Globus pallidus (tissue), 1 donor: ENCODE measurements around the gene SPAG16.
A peak's percentile ranks its signal among the peaks of the same experiment; 100 is the strongest.

ENCODE experiments used
- DNase-seq: peaks from one replicate; pipeline ENCODE4 v3.0.0-alpha.2; 2015; ENCODE audit warnings: low spot score

SPAG16 gene

DNA sequence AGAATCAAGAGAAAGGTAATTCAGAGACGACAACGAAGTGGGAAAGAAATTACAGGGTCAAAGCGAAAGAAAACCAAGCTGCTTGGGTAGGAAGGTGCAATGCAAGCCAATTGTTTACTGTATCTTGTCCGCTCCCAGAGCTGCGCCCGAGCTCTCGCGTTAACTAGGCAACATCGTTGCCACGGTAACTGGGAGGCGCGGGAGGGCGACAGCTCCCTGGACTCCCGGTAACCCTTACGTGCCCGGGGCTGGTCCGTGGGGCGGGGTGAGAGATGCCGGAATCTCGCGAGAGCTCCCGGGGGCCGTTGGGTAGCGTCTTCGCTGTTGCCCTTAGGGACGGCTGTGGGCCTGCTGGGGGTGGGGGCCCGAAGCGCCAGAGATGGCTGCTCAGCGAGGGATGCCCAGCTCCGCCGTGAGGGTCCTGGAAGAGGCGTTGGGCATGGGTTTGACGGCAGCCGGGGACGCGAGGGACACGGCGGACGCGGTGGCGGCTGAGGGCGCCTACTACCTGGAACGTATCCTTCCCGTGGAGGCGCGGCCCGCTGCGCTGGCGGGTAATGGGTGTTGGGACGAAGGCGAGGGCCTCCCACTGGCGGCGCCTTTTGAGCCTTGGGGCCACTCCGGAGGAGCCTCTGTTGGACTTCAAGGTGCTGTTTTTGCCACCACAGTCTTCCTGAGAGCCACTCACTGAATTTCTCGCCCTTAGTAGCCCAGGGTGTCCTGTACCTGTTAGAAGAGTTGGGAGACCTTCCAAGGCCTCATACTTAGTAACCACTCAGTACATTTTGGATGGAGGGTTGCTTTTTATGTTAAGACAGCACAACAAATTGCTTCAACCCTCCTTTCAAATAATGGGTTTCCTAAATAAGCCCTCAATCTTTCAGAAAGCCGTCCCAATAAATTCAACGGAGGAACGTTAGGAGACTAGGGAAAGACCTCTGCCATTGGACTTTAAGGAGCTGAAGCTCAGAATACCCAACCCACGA lies at the start of gene SPAG16:
TSS of gene SPAG16 (plus strand) at position 360 of the 986 bp plus-strand sequence.
- DNase-seq = peak; percentile 95

DNA sequence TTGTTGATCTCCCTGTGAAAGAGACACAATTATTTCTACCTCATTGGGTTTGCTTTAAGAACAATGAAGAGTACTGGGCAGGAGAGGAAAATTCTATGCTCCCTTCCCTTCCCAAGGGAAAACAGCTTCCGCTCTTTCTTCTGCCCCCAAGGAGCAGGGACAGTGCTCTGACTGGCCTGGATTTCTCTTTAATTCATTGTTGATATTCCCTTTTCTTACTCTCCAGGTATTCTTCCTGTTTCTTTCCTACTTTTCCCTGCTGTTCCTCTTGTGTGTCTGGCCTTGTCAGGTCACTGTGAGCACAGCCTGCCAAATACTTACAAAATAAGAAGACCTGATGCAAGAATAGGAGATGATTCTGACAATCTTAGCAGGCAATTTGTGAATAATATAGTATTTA lies 49.6 kb upstream of the SPAG16 start:
- no peak for DNase-seq

DNA sequence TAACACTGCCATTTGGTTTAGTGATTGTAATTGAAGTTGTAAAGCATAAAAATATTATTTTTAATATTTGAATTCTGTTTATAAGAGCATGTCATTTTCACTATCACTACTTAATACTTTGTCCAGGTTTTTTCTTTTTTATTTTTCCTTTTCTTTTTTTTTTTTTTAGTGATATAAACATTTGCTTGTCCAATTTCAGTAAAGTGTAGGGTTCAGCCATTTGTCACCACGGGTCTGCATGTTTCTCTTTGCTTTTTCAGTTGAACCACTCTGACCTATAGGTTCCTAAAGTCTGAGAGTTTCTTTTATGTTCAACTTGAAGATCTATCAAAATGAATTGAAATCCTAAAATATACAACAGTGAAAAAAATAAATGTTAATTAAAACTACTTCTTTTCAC lies 48.5 kb upstream of the SPAG16 start:
- DNase-seq = no peak

DNA sequence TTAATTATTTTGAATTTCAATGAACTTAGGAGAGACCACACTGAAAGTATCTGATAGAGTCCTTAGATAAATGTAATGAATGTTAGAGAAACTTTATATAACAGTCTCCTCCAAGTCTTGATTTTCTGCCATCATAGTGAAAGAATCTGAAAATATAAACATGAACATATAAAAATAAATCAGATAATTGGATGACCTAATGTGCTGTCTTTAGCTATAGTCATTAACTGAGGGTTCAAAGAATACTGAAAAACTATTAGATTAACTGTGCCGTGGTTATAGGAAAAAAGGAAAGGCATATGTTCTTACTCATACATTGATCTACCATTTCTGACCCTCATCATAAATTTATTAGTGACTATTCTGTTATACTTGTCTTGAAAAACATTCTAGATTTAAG lies 47.0 kb upstream of the SPAG16 start:
- DNase-seq = no peak

DNA sequence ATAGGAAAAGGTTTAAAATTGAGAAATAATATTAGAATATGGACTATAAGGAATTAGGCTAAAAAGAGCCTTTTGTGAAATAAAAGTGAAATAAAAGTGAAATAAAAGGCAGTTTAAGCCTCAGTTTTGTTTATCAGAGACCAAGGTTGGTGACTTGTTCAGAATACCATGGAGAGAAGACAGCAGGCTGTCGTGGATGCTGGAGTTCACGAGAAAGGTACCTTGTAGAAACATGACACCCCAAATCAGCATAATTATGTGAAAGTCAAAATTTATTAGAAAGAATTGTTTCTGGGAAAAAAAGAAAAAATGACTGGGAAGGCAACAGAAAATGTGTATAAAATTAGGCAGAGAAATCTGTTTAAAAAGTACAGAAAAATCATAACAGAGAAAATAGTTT lies 46.5 kb upstream of the SPAG16 start:
- DNase-seq = no peak

DNA sequence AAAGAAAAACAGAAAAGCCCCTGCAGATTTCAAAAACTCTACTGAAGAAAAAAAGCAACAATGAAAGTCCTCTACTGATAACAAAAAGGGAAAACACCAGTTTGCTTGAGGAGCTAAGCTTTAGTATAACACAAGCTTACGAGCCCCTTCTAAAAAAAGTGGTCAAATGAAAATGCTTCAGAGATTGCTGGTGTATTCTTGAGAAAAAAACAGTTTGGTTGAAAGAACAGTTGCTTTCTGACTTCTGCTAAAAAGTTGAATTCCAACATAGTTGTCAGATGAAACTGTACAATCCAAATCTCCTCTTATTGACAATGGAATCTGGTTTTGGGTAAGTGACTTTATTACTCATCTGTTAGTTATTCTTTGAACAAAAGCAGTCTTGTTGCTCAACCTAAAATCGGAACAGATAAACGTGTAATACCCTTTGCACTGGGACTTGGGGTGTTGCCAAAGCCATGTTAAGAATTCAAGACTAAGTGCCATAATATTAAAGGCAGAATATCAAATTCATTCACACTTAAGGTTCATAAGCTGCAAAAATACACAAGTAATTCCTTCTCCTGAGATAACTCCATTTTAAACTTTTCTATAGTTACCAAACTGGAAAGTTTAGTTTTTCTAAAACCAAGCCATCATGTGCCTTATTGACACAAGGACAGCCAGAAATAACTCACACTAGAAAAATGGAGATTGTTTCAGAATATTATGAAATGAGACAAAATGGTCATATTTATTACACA lies 45.3 kb upstream of the SPAG16 start:
- DNase-seq = no peak

DNA sequence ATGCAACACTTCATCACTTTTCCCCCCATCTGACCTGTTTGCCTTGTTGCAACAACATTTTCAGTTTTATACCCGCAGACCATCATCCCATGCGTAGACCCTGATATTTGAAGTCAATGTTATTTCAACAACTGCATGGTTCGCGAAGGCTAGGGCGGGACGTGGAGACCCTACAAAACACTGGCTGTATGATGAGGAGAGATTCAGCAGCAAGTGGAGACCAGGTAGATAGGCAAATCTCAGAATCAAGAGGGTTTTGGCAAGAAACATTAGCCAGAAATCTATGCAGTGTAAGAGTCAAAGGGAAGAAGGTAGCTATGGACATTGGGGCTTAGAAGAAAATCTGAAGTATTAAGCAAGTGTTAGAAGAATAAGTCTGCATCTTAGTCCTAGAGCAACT lies 42.4 kb upstream of the SPAG16 start:
- no peak for DNase-seq

DNA sequence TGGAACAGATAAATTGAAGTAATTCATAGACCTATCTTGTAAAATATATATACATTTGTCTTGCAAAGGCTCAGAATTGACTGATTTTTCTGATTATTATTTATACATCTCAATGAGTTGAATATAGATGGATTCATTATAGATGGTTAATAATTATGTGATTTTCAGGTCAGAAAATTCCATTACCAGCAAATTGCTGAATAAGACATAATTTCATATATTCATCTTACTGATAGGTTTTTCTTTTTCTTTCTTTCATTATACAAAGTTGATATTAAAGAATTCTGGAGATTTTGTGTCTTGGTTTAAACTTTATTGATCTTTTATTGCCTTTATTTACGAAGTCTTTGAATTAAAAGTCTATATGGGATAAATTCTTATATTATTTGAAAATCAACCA lies 41.6 kb upstream of the SPAG16 start:
- DNase-seq = no peak

DNA sequence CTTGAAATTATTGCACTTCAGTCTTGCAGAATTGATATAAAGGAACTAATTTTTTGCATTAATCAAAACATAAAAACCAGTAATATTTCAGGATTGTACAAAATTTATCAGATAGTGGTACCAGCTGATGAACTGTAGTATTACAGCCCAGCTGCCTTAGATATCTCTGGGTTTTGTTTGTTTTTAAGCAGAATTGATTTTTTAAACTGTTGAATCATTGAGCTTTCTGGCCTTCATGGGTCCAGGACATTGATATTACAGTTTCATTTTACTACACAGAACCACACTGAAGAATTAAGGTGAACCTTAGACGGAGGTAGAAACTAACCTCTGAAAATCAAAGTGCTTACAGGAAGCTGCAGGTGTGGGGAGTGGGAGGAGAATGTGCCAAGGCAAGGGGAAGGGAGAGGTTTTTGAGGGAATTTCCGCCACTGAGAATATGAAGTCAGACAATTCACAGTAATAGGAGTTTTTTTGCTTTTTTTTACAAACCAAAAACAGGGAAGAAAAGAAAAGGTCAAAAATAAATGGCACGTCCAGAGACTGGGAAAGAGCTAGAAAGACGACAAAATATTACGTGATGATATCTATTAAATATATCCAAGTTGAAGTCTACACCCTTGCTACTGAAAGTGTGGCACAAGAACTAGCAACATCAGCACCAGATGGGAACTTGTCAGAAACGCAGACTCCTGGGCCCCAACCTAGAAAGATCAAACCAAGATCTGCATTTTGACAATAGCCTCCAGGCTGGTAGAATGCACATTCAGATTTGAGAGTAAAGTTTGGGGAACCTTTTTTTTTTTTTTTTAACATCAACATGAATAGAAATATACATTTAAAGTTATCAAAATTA lies 40.8 kb upstream of the SPAG16 start:
- no peak for DNase-seq

DNA sequence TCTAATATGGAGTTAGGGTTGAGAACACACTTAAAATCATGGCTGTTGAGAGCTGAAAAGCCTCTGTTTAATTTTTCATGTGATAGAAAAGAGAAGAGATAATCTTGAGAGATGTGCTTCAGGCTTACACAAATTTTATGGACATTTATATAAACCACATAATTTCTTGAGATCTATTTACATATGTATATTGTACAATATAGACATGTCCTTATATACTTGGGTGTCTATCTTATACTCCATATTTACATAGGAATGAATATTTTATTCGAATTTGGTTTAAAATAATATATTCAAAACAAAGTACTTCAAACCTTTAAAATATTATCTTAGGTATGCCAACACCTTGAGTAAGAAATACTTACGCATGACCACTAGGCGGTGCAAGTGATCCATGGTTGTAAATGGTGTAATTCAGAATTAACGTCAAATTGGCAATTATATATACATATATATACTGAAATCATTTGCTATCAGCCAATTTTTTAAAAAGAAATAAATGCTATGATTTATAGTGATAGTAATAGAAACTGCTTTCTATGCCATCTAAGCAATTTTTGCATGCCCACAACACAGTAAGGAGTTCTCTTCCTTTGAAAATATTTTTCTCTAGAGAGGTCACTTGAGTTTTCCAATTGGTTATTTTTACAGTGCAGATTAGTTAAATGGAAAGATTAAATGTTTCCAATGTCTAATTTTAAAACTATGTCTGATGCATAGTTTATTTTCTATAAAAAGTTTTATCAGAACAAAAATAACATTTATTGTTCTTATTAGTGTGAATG lies 37.6 kb upstream of the SPAG16 start:
- peak; percentile 30 for DNase-seq

DNA sequence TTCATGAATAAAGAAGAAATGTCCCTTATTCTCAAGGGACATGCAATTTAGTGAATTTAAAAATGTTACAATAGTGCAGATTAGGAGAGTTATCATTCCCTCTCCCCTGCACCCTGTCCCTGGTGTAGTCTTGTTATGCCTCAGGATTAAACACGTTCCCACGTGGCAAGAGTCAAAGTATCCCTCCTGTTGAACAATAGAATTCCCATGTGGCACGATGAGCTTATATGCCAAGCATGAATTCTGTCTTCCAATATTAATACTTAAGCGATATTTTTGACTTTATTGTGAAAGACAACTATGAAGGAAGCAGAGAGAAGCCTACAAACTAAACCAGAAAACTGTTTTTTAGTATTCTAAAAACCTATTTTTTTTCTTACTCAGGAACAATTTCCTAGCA lies 36.7 kb upstream of the SPAG16 start:
- no peak for DNase-seq

DNA sequence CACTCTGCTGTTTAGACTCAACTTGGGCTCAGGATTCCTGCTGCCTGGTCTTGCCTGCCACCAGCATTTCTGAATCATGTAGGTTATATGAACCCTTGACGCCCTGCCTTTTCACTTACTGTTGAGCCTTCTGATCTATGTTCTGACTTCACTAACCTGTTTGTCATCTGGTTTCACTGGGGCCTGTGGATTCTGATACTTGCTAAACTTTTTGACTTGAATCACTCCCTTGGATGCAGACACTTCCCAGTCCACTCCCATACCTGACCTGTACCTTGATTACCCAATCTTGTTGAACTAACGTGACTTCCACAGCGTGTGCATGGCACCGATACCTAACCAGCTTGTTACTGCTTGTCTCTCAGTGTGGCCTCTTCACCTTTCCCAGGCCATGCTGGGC lies 35.6 kb upstream of the SPAG16 start:
- DNase-seq = no peak

DNA sequence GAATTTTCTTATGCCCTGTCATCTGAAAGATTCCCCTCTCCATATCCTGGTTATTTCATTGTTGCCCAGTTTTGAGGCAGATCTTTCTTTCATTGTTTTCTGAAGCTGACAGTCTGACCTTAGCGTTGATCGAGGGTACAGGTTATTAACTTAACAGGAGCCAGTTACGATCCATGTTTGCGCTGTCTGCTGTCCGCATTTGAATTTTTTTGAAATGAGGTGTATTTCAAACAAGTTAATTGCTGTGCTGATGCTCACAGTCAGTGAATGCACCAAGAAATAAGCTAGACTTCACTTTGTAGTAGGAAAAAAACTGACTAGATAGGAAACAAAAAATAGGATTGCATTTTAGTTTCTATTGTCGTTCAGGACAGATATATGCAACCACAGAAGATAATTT lies 34.8 kb upstream of the SPAG16 start:
- DNase-seq = no peak

DNA sequence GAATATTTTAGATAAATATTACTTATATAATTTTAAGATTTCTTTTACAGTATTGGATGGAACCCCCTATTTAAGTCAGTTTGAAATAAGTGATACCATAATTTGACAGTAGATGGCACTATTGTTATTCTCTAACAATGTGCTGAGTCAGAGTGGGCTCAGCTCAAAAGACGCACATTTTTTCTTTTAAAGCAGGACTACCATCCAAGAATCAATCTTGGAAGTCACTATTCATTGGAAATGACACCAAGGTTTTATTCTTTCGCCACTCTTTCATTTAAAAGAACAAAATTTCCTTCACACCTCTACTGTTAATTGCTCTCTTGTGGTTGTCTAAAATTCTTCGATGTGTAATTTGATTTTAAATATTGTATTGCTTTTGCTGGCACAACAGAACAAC lies 32.6 kb upstream of the SPAG16 start:
- peak; percentile 53 for DNase-seq

DNA sequence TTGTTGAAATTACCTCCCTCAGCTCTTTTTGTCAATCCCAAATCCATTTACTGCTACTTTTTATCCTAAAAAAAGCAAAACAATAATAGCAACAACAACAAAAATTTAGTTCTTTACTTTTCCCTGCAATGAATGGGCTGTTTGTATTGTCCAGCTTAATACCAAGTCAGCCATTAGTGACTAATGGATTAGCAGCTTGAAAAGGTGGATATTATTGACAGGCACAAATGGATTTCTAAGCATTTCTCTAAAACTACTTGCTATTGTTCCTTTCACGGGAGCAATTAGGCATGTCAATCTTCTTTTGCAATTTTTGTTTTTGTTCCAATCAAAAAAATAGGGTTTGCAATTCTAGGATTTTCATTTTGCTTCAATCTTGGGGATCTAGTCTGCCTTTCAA lies 32.1 kb upstream of the SPAG16 start:
- DNase-seq = no peak

DNA sequence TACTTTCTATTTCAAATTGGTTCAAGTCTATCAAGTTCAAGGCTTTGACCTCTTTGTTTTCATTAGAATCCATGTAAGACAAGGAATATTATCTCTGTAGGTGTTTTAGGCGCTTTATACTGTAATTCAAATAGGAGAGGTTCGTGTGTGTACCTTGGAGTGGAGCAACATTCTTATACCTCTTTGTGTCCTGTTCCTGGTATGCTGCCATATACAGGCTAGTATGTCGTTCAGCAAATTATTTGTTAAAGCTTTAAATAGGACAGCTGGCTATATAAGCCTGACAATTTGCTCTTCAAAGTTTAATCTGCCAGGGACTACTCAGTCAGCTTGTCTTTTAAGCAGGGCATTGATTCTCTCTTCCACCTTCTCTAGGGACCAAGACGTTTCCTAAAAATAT lies 31.1 kb upstream of the SPAG16 start:
- DNase-seq = no peak

DNA sequence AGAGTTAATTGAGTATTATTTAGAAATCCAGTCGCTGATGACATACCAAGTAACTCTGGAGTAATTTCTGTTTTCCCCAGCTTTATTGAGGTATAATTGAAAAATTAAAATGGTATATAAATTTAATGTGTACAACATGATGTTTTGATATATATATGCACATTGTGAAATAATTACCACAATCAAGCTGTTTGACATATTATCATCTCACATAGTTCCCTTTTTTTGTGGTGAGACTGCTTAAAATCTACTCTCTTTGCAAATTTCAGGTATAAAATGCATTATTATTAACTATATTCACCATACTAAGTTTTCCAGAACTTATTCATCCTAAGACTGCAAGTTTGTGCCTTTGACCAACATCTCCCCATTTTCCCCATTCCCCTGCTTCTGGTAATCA lies 25.0 kb upstream of the SPAG16 start:
- DNase-seq = no peak

DNA sequence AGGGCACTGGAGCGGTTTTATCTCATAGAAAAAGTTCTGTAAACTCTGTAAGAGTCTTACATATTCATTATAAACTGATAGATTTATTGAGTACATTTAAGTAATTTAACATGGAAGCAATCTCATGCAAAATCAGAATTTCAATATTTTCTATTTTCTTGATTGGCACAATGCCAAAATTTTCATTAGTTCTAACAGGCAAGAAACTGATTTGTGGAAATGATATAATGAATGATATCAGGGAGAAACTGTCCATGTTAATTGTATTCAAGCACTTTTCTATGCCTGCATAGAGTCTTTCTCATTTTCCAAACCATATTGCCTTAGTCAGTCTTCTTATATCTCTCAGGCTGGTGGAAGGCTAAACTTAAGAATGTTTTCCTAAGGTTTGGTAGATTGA lies 23.0 kb upstream of the SPAG16 start:
- DNase-seq = no peak

DNA sequence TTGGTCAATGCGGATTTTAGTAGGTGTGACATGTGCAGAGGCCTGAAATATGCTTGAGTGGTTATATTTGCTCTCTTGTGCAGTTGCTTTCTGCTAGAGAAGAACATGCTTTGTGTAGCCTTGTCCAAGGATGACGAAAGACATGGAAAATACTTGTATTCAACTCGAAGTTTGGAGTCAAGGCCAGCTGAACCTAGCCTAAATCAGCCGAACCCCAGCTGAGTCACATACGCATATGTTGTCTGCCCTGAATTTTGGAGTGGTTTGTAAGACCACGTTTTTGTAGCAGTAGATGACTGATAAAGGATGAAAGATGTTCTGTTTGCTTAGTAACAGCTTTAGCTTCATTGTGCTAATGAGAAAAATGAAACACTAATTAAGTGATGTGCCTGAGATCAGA lies 22.5 kb upstream of the SPAG16 start:
- no peak for DNase-seq

DNA sequence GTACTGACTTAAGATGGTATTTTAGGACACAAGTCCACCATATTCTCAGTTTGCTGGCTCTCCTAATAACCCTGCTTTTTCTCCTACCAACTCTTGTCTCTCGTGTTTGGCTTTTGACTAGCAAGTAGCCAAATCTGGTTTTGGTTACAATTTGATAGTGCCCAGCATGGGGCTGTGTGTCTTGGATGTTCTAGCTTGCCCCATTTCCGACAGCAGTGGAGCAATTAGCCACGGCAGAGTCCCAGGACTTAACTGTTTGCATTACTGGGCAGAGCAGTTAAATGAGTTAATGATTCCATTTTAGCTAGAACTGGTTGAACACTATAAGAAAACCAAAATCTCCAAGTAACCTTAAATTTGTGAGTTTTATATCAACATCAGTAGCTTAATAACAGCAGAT lies 18.6 kb upstream of the SPAG16 start:
- DNase-seq = no peak

DNA sequence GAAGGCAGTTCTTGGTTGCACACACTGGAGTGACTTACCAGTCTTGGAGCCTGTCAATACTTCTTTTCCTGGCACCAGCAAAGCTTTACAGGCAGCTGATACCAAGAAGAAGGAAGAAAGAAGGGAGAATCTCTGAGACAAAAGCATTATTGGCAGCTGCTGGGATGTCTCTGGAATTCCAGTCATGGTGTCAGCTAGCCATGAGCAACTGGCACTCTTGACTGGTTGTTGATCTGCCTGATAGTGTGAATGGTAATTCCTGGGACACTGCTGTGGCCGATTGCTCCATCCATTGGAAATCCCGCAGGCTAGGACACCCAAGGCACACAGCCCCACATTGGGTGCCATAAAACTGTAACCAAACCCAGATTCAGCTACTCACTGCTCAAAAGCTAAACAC lies 17.8 kb upstream of the SPAG16 start:
- no peak for DNase-seq

DNA sequence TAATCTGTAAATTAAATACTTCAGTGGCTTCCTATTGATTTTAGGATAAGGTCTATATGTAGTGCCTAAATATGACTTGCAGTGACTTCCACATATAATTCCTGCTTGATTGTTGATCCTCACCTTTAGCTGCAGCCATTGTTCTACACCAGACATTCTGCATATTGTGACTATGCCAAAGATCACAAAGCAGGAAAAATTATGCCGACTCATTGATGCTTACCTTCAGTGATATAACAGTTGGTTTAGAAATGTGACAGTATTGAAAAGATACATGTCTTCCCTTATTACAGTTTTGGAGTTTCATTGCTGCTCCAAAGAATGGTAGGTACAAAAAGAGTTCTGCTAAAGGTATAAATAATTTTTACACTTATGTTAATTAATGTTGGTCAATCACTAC lies 12.3 kb upstream of the SPAG16 start:
- no peak for DNase-seq
